GM12892 (cell line): ENCODE results near the gene PGBD1.

Experiments used
- DNase-seq: peaks from one replicate; pipeline ENCODE4 v3.0.0; 2011; ENCODE audit not compliant: insufficient read length
- FAIRE-seq: peaks from 2 replicates; lab custom pipeline; 2011; peaks lifted over from hg19 to GRCh38; lab: Jason Lieb, UNC
- POLR2A ChIP-seq: IDR thresholded peaks from 2 replicates; pipeline ENCODE4 v1.6.1; 2011; ENCODE audit warnings: low read depth, low read length, control low read depth
- POLR2AphosphoS5 ChIP-seq: IDR thresholded peaks from 2 replicates; pipeline ENCODE4 v1.6.1; 2011; ENCODE audit warnings: low read depth, low read length, control low read depth
- TAF1 ChIP-seq: IDR thresholded peaks from 2 replicates; pipeline ENCODE4 v1.6.1; 2011; ENCODE audit warnings: low read depth, mild to moderate bottlenecking, control low read depth, low read length, borderline replicate concordance

PGBD1 gene

GRCh38 chr6:28322661-28323060 lies 41.3 kb downstream of the PGBD1 start:
- no peak for DNase-seq
- FAIRE-seq, result no peak
- TF ChIP-seq POLR2AphosphoS5 (no peak), POLR2A (no peak), TAF1 (no peak)

- FAIRE-seq, result no peak
- TF ChIP-seq TAF1, result no peak
- no peak for DNase-seq
Measured at GRCh38 chr6:28323813-28324424, 42.5 kb downstream of the PGBD1 start.

DNA sequence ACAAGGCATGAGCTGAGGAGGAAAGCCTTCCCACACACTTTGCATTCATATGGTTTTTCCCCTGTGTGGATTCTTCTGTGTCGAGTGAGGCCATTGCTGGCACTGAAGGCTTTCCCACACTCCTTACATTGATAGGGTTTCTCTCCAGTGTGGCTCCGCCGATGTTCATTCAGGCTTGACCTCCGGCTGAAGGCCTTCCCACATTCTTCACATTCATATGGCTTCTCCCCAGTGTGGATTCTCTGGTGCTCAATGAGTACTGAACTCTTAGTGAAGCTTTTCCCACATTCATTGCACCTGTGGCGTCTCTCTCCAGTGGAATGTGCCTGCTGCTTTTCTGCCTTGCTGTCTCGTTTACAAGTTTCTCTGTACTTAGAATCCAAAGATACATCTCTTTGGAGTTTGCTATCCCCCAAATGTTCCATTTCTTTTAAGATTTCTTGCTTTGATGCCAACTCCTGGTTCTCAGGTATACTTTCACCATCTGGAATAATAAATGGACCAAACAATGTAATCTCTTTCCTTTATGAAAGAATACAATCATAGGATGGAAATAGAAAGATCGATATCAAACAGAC lies 45.1 kb downstream of the PGBD1 start:
- no peak for DNase-seq
- TF ChIP-seq POLR2AphosphoS5, result no peak
- TF ChIP-seq POLR2A, result no peak
- FAIRE-seq, result no peak

DNA sequence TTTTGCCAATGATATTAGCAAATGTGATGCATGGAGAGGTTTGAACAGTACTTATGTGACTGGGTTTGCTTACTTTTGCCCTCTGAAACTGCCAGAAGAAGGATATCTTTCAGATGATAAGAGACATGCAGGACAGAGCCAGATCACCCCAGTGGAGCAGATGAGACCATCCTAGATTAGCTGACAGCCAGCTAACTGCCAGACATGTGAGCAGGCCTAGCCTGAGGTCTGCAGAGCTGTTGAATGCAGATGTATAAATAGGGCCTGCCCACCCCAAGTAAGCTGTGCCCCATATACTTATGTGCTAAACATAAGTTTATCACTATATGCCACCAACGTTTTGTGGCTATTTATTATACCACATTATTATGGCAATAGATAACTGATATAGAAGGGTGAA lies 48.7 kb downstream of the PGBD1 start:
- DNase-seq (no peak), FAIRE-seq (no peak)
- TF ChIP-seq POLR2AphosphoS5 (no peak), POLR2A (no peak), TAF1 (no peak)

- DNase-seq (no peak), FAIRE-seq (no peak)
- TF ChIP-seq POLR2AphosphoS5 (no peak), POLR2A (no peak), TAF1 (no peak)
Measured at GRCh38 chr6:28333047-28333446, 51.7 kb downstream of the PGBD1 start.

GRCh38 chr6:28333599-28334018 lies 52.2 kb downstream of the PGBD1 start:
- FAIRE-seq (no peak), DNase-seq (no peak)
- TF ChIP-seq POLR2A, result no peak
- TF ChIP-seq TAF1, result no peak
- no peak for TF ChIP-seq POLR2AphosphoS5

DNA sequence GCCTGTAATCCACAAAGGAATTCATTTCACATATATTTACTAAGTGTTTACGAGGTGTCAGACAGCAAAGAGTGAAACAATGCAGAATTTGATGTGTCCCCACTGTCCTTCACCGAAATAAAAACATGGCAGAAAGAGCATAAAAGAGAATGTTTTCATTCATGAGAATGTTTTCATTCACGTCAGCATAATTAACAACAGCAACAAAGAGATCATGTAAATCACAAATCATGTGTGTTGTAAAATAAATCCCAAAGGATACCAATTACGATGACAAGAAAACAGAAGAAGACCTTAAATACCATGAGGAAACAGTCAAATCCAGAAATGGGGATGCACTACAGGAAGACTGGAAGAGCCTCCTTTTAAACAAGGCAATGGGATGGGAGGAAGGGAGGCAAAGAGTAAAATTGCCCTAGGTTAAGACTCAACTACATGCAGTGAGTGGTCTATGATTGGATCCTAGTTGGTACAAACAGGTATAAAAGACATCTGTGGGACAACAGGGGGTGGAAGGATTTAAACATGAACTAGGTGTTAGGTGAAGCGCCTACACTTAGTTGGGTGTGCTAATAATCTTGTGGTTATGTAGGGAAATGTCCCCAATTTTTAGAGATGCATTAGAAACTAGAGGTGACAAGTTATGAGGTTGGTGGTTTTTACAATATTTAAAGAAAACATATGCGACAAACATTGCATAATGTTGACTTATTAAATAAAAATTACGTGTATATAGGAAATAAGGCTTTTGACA lies 53.1 kb downstream of the PGBD1 start:
- DNase-seq (no peak), FAIRE-seq (no peak)
- no peak for TF ChIP-seq POLR2AphosphoS5
- no peak for TF ChIP-seq POLR2A
- no peak for TF ChIP-seq TAF1

- FAIRE-seq, result no peak
- TF ChIP-seq TAF1 (no peak), POLR2A (no peak), POLR2AphosphoS5 (no peak)
- DNase-seq, result no peak
Measured at GRCh38 chr6:28335040-28335563, 53.7 kb downstream of the PGBD1 start.

DNA sequence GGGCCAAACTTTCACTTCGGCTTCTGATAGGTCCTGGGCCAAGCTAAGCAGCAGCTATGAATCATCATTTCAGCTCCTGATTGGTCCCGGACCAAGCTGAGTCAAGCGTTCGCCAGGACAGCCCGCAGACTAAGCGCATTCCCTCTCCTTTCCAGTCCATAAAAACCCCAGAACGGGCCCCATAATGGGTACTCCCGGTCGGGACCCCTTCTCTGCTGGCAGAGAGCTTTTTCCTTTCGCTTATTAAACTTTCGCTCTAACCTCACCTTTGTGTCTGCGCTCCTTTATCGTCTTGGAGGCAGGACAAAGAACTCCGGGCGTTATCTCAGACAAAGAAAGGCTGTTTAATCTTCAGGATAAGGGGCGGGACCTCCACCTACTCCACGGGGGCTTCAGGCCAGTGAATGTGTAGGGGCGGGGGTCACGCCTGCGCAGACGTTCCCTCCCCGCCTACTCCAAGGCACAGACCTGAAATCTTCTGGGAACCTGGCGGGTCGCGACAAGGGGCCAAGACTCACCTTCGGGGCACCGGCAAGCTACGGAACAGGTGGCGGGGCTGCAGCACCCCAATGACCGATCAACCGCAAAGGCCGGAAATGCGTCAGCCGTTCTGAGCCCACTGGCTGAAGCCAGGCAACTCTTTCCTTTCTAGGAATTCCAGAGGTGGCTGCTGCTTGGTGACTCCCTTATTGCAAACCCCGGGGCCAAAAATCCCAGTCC lies 54.4 kb downstream of the PGBD1 start, which contains the start of gene ZSCAN31:
ZSCAN31 (minus strand) TSS at position 585 of the 720 bp plus-strand sequence. CDS start 6,465 bp downstream, outside the sequence.
- TF ChIP-seq POLR2AphosphoS5, result peak; percentile 85
- peak; percentile 88 for TF ChIP-seq POLR2A
- TF ChIP-seq TAF1, result peak; percentile 70; the same call in 1 of the 2 replicates
- FAIRE-seq, result peak; percentile 92
- DNase-seq, result peak; percentile 48

DNA sequence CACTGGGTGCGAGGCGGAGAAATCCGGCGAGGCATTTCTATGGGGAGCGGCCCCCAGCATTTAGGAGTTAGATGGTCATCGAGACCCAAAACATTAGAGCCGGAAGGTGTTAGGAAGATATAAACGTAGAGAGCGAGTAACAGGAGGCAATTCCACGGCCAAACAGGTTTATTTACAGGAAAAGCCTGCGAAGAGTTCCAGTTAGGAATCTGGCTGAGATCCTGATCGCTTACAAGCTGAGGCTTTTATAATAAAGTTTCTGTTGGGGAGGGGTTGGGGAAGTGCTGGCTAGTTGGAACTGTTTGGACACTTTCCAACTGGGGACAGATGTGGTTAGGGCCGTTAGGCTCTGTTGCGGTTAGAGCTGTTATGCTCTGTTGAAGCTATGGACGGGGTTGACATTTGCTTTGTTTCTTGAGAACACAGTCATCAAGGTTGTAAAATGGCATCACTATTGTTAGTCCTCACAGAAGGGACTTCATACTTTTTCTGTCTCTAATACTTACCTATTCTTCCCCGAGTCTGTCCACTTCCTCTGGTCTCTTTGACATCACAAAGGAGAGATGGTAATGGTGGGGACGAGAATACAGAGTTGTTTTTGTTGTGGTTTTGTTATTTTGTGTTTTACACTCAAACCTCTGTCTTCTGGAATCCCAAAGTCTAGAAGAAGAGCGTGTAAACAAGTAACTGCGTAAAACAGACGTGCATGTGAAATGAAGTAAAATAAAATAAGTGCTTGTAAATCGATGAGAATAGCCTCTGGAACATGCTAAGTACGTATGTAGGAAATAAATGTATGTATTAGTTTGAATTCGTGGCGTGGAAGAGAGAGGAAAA lies 55.1 kb downstream of the PGBD1 start:
- DNase-seq (no peak), FAIRE-seq (peak; percentile 51)

GRCh38 chr6:28337121-28337520 lies 55.7 kb downstream of the PGBD1 start:
- FAIRE-seq (peak; percentile 44), DNase-seq (no peak)
- TF ChIP-seq POLR2AphosphoS5 (no peak), TAF1 (no peak), POLR2A (no peak)

More for the DNA sequence above, 55.1 kb downstream of the PGBD1 start:
- TF ChIP-seq POLR2AphosphoS5 (no peak), POLR2A (no peak), TAF1 (no peak)
